GM12878 (cell line): ENCODE measurements around the gene MACROD2. TPM values are rescaled to one million over a fixed set of nuclear protein-coding genes. Genes with fewer than 3 reads are reported as not detected.

Experiments used
- ATAC-seq: fragments of 200-7000 bp; cut with Tn5 transposase; 3 replicates; pipeline ENCODE4 v1.9.1; 2020; ENCODE audit warnings: mild to moderate bottlenecking, moderate library complexity
- BruUV-seq: library from RNA; stranded (reverse); fragments of 400-500 nt; replicated peaks from 2 replicates; lab custom pipeline; 2021; lab: Mats Ljungman, UMichigan
- CTCF ChIA-PET: fragments of 300-600 bp; sonication (Branson Sonifier 250); formaldehyde crosslinking; extraction: SDS; loops from one replicate; lab custom pipeline; 2021; ENCODE audit warnings: inconsistent platforms; lab: Yijun Ruan, JAX
- POLR2A ChIA-PET: fragments of 350-600 bp; formaldehyde crosslinking; extraction: SDS; loops from one replicate; lab custom pipeline; 2021; ENCODE audit warnings: inconsistent platforms; lab: Charles Lee
- RAD21 ChIA-PET: fragments of 300-600 bp; sonication (Branson Sonifier 250); formaldehyde crosslinking; loops from one replicate; lab custom pipeline; 2023; ENCODE audit warnings: antibody characterized with exemption; ENCODE audit not compliant: unreplicated experiment; lab: Charles Lee
- SMC1A ChIA-PET: fragments of 300-600 bp; sonication (Branson Sonifier 250); formaldehyde crosslinking; loops from one replicate; lab custom pipeline; 2023; ENCODE audit not compliant: unreplicated experiment, uncharacterized antibody; lab: Charles Lee
- DNase-seq: peaks from one replicate; pipeline ENCODE4 v3.0.0-alpha.2; 2011; ENCODE audit warnings: low read depth, low spot score
- FAIRE-seq: peaks from 3 replicates; lab custom pipeline; 2011; peaks lifted over from hg19 to GRCh38; lab: Jason Lieb, UNC
- H2AFZ ChIP-seq: 2 replicates; pipeline ENCODE4 v1.6.0; 2011; ENCODE audit warnings: low read depth, low read length, control low read depth; ENCODE audit not compliant: control insufficient read depth
- H3K27ac ChIP-seq: 2 replicates; pipeline ENCODE4 v1.5.1; 2011; ENCODE audit warnings: control low read depth; ENCODE audit not compliant: control insufficient read depth, insufficient read depth
- H3K27me3 ChIP-seq, 2 experiments: replicated peaks in 1 of 2; 2 replicates each; pipeline versions ENCODE4 v1.6.0 to v1.6.1; 2011; ENCODE audit warnings: low read length in 1 of 2; ENCODE audit not compliant: control insufficient read depth in 2 of 2, insufficient read depth in 2 of 2
- H3K36me3 ChIP-seq, 2 experiments: 2 replicates each; pipeline ENCODE4 v1.5.1; 2011; ENCODE audit warnings: low read length in 1 of 2; ENCODE audit not compliant: control insufficient read depth in 2 of 2, insufficient read depth in 2 of 2
- H3K4me1 ChIP-seq: 2 replicates; pipeline ENCODE4 v1.6.1; 2011; ENCODE audit warnings: mild to moderate bottlenecking, low read length, moderate library complexity, mixed read lengths; ENCODE audit not compliant: control insufficient read depth, insufficient read depth
- H3K4me2 ChIP-seq: 2 replicates; pipeline ENCODE4 v1.6.0; 2011; ENCODE audit warnings: control low read depth; ENCODE audit not compliant: control insufficient read depth, insufficient read depth
- H3K4me3 ChIP-seq: fragments of 200-600 bp; sonication (generic); 2 replicates; pipeline ENCODE4 v1.5.1; 2016
- H3K79me2 ChIP-seq: 2 replicates; pipeline ENCODE4 v1.6.0; 2011; ENCODE audit warnings: low read length; ENCODE audit not compliant: control insufficient read depth, insufficient read depth
- H3K9ac ChIP-seq: 2 replicates; pipeline ENCODE4 v1.8.0; 2011; ENCODE audit warnings: low read length, control low read depth, mixed read lengths; ENCODE audit not compliant: control insufficient read depth, insufficient read depth
- H3K9me3 ChIP-seq: replicated peaks from 3 replicates; pipeline ENCODE4 v1.5.1; 2011; ENCODE audit warnings: mild to moderate bottlenecking, low read length; ENCODE audit not compliant: control insufficient read depth, insufficient read depth
- H4K20me1 ChIP-seq: 2 replicates; pipeline ENCODE4 v1.6.0; 2011; ENCODE audit not compliant: control insufficient read depth, insufficient read depth
- EED ChIP-seq: sonication (generic); IDR thresholded peaks from 2 replicates; pipeline ENCODE4 v1.6.1; 2016; ENCODE audit warnings: antibody characterized with exemption, low read depth
- FOXK2 ChIP-seq: fragments of 450-650 bp; IDR thresholded peaks from 2 replicates; pipeline ENCODE4 v1.6.1; 2017; ENCODE audit warnings: mild to moderate bottlenecking, moderate library complexity
- HDGF ChIP-seq: fragments of 450-650 bp; IDR thresholded peaks from 2 replicates; pipeline ENCODE4 v1.6.1; 2016; ENCODE audit warnings: antibody characterized with exemption
- MYC ChIP-seq: IDR thresholded peaks from 2 replicates; pipeline ENCODE4 v1.6.1; 2011; ENCODE audit warnings: mild to moderate bottlenecking, low read length, moderate library complexity, inconsistent platforms; ENCODE audit not compliant: insufficient read depth, insufficient replicate concordance, insufficient read length, severe bottlenecking
- SIX5 ChIP-seq: IDR thresholded peaks from 2 replicates; pipeline ENCODE4 v1.6.1; 2011; ENCODE audit warnings: mild to moderate bottlenecking, low read depth, low read length, moderate library complexity; ENCODE audit not compliant: severe bottlenecking
- SMARCA5 ChIP-seq: fragments of 450-650 bp; IDR thresholded peaks from 2 replicates; pipeline ENCODE4 v1.6.1; 2017; ENCODE audit warnings: mild to moderate bottlenecking
- SRF ChIP-seq, 2 experiments: IDR thresholded peaks; 2 replicates each; pipeline ENCODE4 v1.6.1; 2011; ENCODE audit warnings: low read depth in 2 of 2, low read length in 2 of 2, mild to moderate bottlenecking in 1 of 2, moderate library complexity in 1 of 2
- ZNF274 ChIP-seq: IDR thresholded peaks from one replicate; pipeline ENCODE4 v1.8.0; 2011; ENCODE audit not compliant: insufficient read length, insufficient read depth
- WGBS: methylation state at CpG from one replicate; pipeline ENCODE4 v1.1.6; 2016; ENCODE audit warnings: low lambda C conversion rate; ENCODE audit not compliant: insufficient replicate concordance, insufficient coverage; ENCODE audit errors: missing lambda C conversion rate; 5-methylcytosine and 5-hydroxymethylcytosine counted together
- in situ Hi-C: fragments of 300-500 bp; cut with MboI; formaldehyde crosslinking; loops from 9 replicates; pipeline ENCODE4 v1.14.3; 2018; ENCODE audit warnings: mixed read lengths
- intact Hi-C: fragments of 100-400 bp; cut with micrococcal nuclease; formaldehyde crosslinking; loops from one replicate; pipeline ENCODE4 v1.14.2; 2022; ENCODE audit not compliant: unreplicated experiment
- polyA plus RNA-seq, 11 experiments: library from polyadenylated mRNA; depleted of rRNA in 4 of 11; unstranded in 6 of 11; stranded (reverse) in 5 of 11; fragments of >200 nt; fragmentation: Nextera tagmentation in 4 of 11; fragmentation: Illumina TruSeq in 1 of 11; extraction: Ambion mirVana in 4 of 11; extraction: Trizol in 1 of 11; gene quantifications; 1 replicate in 1 of 11; 2 replicates in 10 of 11; pipeline versions ENCODE4 v1.2.1 to v1.2.3, GENCODE V29; 2011 to 2016; ENCODE audit warnings: inconsistent platforms in 2 of 11, missing spikeins in 2 of 11, low read depth in 1 of 11
- total RNA-seq, 4 experiments: library from RNA; depleted of rRNA in 3 of 4; stranded (reverse); fragments of >200 nt in 3 of 4; fragmentation: Illumina TruSeq in 1 of 4; extraction: Trizol in 1 of 4; gene quantifications; 2 replicates each; pipeline versions ENCODE4 v1.2.1 to v1.2.3, GENCODE V29; 2013 to 2021
- TF ChIP-seq, protein P1 (sequence below): IDR thresholded peaks from 2 replicates; pipeline ENCODE4 v1.6.1; 2011; ENCODE audit warnings: low read depth, mild to moderate bottlenecking, low read length, moderate library complexity, borderline replicate concordance; ENCODE audit errors: extremely low read depth
- TF ChIP-seq, protein P2 (sequence below): fragments of 450-650 bp; IDR thresholded peaks from 2 replicates; pipeline ENCODE4 v1.6.1; 2016; ENCODE audit warnings: mild to moderate bottlenecking
- TF ChIP-seq, protein P3 (sequence below): fragments of 450-650 bp; IDR thresholded peaks from 2 replicates; pipeline ENCODE4 v1.6.1; 2017; ENCODE audit warnings: low read depth, mild to moderate bottlenecking, moderate library complexity

Gene MACROD2
- total and polyA plus RNA-seq, 10 of the 15 experiments (the other 5 are each of a cell fraction or from before 2014, with no cell fraction given): 1.1 to 21.5 (median 2.2) TPM

DNA sequence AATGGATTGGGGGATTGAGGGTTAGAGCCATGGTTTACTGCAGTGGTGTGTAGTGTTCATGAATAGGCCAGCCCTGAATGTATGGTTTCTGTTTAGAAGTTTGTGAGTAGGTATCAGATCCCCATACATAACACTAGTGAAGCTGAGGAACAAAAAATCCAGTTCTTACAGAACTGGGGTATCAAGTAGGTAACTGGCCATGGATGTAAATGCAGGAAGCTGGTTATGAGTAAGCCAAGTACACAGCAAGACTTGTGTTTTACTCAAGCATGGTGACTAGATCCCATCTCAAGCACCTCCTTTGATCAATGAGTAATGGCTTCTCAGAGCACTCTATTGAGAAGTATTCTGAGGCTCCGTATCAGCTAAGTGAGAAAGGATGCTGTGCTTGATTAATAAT is 955.8 kb downstream of the MACROD2 start:
- ChIA-PET SMC1A (interaction anchor here (1.1 to 1.4 kb wide), 3 partner anchors 9 to 267 kb away, joined by 3 to 4 read pairs (median 3); no protein-coding TSS in a partner anchor), RAD21 (interaction anchor here (1.2 kb wide), 1 partner anchor 614 kb away, joined by 3 read pairs; the partner anchor contains the start of gene FLRT3), POLR2A (no interaction called here), CTCF (interaction anchor here (0.8 kb wide), 1 partner anchor 27 kb away, joined by 3 read pairs; no protein-coding TSS in a partner anchor)
- H3K36me3 ChIP-seq: no peaks in the 10 kb centered on the region
- in situ Hi-C loops: no loop called here
- WGBS: 0% methylated on average over 1 of the region's 1 CpG
- intact Hi-C loops: loop anchor here (10.0 kb wide), 2 partner anchors 284 to 616 kb away; partner anchors contain the start of gene FLRT3
- TF ChIP-seq SIX5 (no peak), MYC (no peak), HDGF (no peak), EED (no peak), SMARCA5 (no peak), FOXK2 (no peak), ZNF274 (no peak), SRF (IDR thresholded peaks at IDR 0.05; ENCODE audit: low read depth in 2 of 2, low read length in 2 of 2) (no peak)
- TF ChIP-seq, protein P1, sequence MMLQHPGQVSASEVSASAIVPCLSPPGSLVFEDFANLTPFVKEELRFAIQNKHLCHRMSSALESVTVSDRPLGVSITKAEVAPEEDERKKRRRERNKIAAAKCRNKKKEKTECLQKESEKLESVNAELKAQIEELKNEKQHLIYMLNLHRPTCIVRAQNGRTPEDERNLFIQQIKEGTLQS: no peak
- TF ChIP-seq, protein P2, sequence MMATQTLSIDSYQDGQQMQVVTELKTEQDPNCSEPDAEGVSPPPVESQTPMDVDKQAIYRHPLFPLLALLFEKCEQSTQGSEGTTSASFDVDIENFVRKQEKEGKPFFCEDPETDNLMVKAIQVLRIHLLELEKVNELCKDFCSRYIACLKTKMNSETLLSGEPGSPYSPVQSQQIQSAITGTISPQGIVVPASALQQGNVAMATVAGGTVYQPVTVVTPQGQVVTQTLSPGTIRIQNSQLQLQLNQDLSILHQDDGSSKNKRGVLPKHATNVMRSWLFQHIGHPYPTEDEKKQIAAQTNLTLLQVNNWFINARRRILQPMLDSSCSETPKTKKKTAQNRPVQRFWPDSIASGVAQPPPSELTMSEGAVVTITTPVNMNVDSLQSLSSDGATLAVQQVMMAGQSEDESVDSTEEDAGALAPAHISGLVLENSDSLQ: no peak
- TF ChIP-seq, protein P3, sequence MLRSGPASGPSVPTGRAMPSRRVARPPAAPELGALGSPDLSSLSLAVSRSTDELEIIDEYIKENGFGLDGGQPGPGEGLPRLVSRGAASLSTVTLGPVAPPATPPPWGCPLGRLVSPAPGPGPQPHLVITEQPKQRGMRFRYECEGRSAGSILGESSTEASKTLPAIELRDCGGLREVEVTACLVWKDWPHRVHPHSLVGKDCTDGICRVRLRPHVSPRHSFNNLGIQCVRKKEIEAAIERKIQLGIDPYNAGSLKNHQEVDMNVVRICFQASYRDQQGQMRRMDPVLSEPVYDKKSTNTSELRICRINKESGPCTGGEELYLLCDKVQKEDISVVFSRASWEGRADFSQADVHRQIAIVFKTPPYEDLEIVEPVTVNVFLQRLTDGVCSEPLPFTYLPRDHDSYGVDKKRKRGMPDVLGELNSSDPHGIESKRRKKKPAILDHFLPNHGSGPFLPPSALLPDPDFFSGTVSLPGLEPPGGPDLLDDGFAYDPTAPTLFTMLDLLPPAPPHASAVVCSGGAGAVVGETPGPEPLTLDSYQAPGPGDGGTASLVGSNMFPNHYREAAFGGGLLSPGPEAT: no peak
- H3K4me3 ChIP-seq: no peak overlapping the region
- H3K4me1 ChIP-seq: no peaks in the 10 kb centered on the region
- FAIRE-seq: no peak
- no peak overlapping the region for H3K4me2 ChIP-seq
- no TSS peak for BruUV-seq
- DNase-seq: no peak
- H3K9ac ChIP-seq: no peak overlapping the region
- H3K27me3 ChIP-seq: no peaks in the 10 kb centered on the region
- peak; percentile 51 for ATAC-seq
- H3K79me2 ChIP-seq: no peaks in the 10 kb centered on the region
- no peaks in the 10 kb centered on the region for H3K9me3 ChIP-seq
- H2AFZ ChIP-seq: no peak overlapping the region
- H4K20me1 ChIP-seq: no peaks in the 10 kb centered on the region
- no peak overlapping the region for H3K27ac ChIP-seq
